Gastrocnemius medialis (tissue), 4 donors: ENCODE results near the gene MAP2K5. TPM values are rescaled to one million over a fixed set of nuclear protein-coding genes. Genes with fewer than 3 reads are reported as not detected.

Experiments
- ATAC-seq, 2 donors: fragments of 150-250 bp; one replicate each; pipeline ENCODE4 v1.9.1; 2016
- DNase-seq, 2 donors: peaks; one replicate each; pipeline ENCODE4 v3.0.0-alpha.2; 2019
- H3K27ac ChIP-seq, 4 donors: fragments of 200-600 bp; sonication (generic); 1 replicate in 1 of 4; 2 replicates in 3 of 4; pipeline ENCODE4 v1.5.1; 2016 to 2018; ENCODE audit warnings: mild to moderate bottlenecking in 2 of 4, moderate library complexity in 1 of 4
- H3K27me3 ChIP-seq, 3 donors: fragments of 200-600 bp; sonication (generic) in 2 of 3; 1 replicate in 1 of 3; 2 replicates in 2 of 3; pipeline versions ENCODE4 v1.5.1 to v1.6.0; 2016 to 2019; ENCODE audit warnings: mild to moderate bottlenecking in 1 of 3, moderate library complexity in 1 of 3
- H3K36me3 ChIP-seq, 2 donors: fragments of 200-600 bp; sonication (generic) in 1 of 2; one replicate each; pipeline ENCODE4 v1.5.1; 2017 to 2018
- H3K4me1 ChIP-seq, 2 donors: fragments of 200-600 bp; sonication (generic) in 1 of 2; one replicate each; pipeline ENCODE4 v1.5.1; 2016 to 2017; ENCODE audit warnings: mild to moderate bottlenecking in 2 of 2
- H3K4me3 ChIP-seq, 4 donors: fragments of 200-600 bp; sonication (generic) in 3 of 4; 1 replicate in 1 of 4; 2 replicates in 3 of 4; pipeline ENCODE4 v1.5.1; 2016 to 2019; ENCODE audit warnings: mild to moderate bottlenecking in 2 of 4
- H3K9me3 ChIP-seq, 3 donors: fragments of 200-600 bp; sonication (generic) in 2 of 3; 1 replicate in 1 of 3; 2 replicates in 2 of 3; pipeline ENCODE4 v1.5.1; 2016 to 2019
- POLR2A ChIP-seq, 2 donors: fragments of 450-650 bp; IDR thresholded peaks; one replicate each; pipeline ENCODE4 v1.6.1; 2017; ENCODE audit warnings: antibody characterized with exemption in 2 of 2, mild to moderate bottlenecking in 2 of 2, moderate library complexity in 2 of 2
- in situ Hi-C, 4 donors: fragments of 200-750 bp; cut with MboI; loops; one replicate each; pipeline versions ENCODE4 v1.15.0 to v1.8.0; 2017; ENCODE audit warnings: low sequenced_read_pairs in 4 of 4
- intact Hi-C: fragments of 100-400 bp; cut with DNase I; formaldehyde crosslinking; loops from one replicate; pipeline ENCODE4 v1.15.1; 2023; ENCODE audit warnings: low total_unique reads
- total RNA-seq, 4 donors: library from RNA; depleted of rRNA; stranded (reverse); fragments of >200 nt; gene quantifications; one replicate each; pipeline versions ENCODE4 v1.1.0 to v1.2.3, GENCODE V29; 2016
- TF ChIP-seq, protein P1 (sequence below), 5 experiments: fragments of 450-650 bp in 3 of 5; fragments of 200-600 bp in 2 of 5; sonication (generic) in 2 of 5; IDR thresholded peaks in 4 of 5; conservative IDR thresholded peaks in 1 of 5; 1 replicate in 4 of 5; 2 replicates in 1 of 5; pipeline ENCODE4 v1.5.1; 2016 to 2019; ENCODE audit warnings: antibody characterized with exemption in 5 of 5, mild to moderate bottlenecking in 3 of 5, moderate library complexity in 3 of 5

Gene MAP2K5
- total RNA-seq, 4 donors from 2014 or later = 5.9 to 6.8 (median 6.4) TPM

DNA sequence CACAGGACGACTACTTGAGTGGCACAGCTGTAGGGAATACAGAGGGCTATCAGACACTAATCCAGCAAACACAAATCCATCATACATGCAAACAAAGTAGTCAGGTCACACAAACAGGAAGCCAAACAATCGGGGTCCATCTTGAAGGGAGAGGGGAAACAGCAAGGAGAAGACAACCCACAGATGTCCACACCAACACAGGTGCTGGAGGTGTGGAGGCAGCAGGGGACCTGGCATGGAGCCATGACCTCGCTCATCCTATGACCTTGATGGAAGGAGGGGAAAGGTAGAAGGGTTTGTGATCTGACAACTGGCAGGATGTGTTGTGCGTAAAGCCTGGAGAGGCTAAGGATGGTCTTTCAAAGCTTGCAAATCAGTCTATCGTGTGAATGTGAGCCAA, 242.9 kb downstream of the MAP2K5 start:
- H3K4me1 ChIP-seq = no peaks in the 10 kb centered on the region
- H3K36me3 ChIP-seq = peaks cover 0 to 8% of the 10 kb centered on the region in 2 donors
- no peak for DNase-seq
- no peak overlapping the region for H3K4me3 ChIP-seq
- no peak overlapping the region for H3K27ac ChIP-seq
- in situ Hi-C loops = no loop called here
- no peak for ATAC-seq
- intact Hi-C loops = no loop called here
- H3K27me3 ChIP-seq = no peaks in the 10 kb centered on the region
- TF ChIP-seq, protein P1, sequence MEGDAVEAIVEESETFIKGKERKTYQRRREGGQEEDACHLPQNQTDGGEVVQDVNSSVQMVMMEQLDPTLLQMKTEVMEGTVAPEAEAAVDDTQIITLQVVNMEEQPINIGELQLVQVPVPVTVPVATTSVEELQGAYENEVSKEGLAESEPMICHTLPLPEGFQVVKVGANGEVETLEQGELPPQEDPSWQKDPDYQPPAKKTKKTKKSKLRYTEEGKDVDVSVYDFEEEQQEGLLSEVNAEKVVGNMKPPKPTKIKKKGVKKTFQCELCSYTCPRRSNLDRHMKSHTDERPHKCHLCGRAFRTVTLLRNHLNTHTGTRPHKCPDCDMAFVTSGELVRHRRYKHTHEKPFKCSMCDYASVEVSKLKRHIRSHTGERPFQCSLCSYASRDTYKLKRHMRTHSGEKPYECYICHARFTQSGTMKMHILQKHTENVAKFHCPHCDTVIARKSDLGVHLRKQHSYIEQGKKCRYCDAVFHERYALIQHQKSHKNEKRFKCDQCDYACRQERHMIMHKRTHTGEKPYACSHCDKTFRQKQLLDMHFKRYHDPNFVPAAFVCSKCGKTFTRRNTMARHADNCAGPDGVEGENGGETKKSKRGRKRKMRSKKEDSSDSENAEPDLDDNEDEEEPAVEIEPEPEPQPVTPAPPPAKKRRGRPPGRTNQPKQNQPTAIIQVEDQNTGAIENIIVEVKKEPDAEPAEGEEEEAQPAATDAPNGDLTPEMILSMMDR (IDR thresholded peaks at IDR 0.05 in 4 of 5, conservative IDR thresholded peaks at IDR 0.05 in 1 of 5) = no peak
- no peak for TF ChIP-seq POLR2A (IDR thresholded peaks at IDR 0.05)
- no peaks in the 10 kb centered on the region for H3K9me3 ChIP-seq

DNA sequence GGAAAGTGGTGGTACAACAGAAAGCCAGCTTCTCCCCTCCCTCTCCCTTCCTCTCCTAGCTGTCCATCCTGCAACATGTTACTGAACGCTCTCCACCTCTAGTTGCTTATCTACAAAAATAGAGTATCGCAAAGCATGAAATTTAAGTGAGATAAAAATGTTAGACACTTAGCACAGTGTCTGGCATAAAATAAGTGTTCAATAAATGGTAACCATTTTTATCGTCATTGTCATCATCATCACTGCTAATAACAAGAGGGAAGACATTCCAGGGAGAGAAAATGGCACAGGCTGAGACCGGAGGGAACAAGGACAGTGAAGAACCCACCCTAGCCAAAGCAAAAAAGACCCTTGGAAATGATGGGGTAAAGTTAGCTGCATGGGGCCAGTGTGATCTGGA, 244.1 kb downstream of the MAP2K5 start:
- no peaks in the 10 kb centered on the region for H3K9me3 ChIP-seq
- in situ Hi-C loops = no loop called here
- no peaks in the 10 kb centered on the region for H3K4me1 ChIP-seq

DNA sequence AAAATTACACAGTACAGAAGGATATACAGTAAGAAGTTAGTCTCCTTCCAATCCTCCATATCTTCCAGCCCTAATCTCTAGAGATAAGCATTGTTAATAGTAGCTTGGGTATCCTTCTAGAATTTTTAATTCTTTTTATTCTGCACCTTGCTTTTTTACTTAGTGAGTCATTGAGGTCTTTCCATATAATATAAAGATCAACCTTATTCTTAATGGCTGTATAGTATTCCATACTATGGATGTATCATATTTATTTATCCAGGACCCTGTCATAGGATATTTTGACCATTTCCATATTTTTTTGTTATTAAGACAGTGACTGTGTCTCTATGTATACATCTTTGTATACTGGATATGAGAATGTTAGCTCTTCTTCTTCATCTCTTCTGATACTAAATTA, 246.5 kb downstream of the MAP2K5 start:
- intact Hi-C loops = no loop called here
- Histone ChIP-seq H3K27ac (no peak overlapping the region), H3K36me3 (no peaks in the 10 kb centered on the region), H3K27me3 (no peaks in the 10 kb centered on the region), H3K4me1 (no peaks in the 10 kb centered on the region), H3K4me3 (no peak overlapping the region), H3K9me3 (no peaks in the 10 kb centered on the region)
- ATAC-seq (no peak), DNase-seq (no peak)
- TF ChIP-seq POLR2A (IDR thresholded peaks at IDR 0.05) = no peak
- TF ChIP-seq, protein P1 (IDR thresholded peaks at IDR 0.05 in 4 of 5, conservative IDR thresholded peaks at IDR 0.05 in 1 of 5) = no peak
- in situ Hi-C loops = no loop called here

More for the DNA sequence above, 244.1 kb downstream of the MAP2K5 start:
- Histone ChIP-seq H3K36me3 (peaks cover 0 to 8% of the 10 kb centered on the region in 2 donors), H3K4me3 (no peak overlapping the region), H3K27me3 (no peaks in the 10 kb centered on the region), H3K27ac (no peak overlapping the region)
- DNase-seq (no peak), ATAC-seq (no peak)
- intact Hi-C loops = no loop called here
- no peak for TF ChIP-seq POLR2A (IDR thresholded peaks at IDR 0.05)
- TF ChIP-seq, protein P1 (IDR thresholded peaks at IDR 0.05 in 4 of 5, conservative IDR thresholded peaks at IDR 0.05 in 1 of 5) = no peak

DNA sequence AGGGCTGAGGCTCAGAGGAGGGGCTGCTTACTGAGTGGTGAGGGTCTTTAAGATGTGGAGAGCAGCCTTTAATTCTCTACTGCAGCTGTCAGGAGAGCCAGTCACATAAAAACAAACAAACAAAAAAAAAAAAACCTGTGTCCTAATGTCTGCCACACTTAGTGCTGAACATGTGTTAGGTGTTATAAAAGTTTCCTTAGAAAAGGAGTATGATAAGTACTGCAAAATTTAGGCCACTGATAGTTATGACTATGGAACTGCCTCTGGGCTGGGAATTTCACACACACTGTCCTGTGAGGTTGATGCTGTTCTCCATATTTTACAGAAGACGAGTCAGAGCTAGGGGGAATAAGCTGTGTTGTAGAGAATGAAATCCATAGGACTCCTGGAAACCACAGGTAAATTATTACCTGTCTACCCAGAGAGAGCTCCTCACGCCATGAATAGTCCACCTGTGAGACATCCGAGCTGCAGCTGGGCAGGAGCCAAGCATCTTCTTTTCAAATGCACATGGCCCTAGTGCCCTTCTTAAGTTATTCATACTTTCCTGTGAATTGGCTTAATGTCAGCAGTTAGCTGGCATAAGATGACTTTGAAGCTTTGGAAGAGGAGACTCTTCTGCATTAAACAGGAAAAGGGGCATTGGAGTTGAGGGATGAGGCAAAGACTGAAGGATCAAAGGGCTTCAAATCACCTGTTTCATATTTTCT, 248.3 kb downstream of the MAP2K5 start:
- DNase-seq (no peak), ATAC-seq (no peak)
- H3K27ac ChIP-seq = no peak overlapping the region
- no peaks in the 10 kb centered on the region for H3K27me3 ChIP-seq
- no peak overlapping the region for H3K4me3 ChIP-seq
- in situ Hi-C loops = no loop called here
- no peak for TF ChIP-seq POLR2A (IDR thresholded peaks at IDR 0.05)
- TF ChIP-seq, protein P1 (IDR thresholded peaks at IDR 0.05 in 4 of 5, conservative IDR thresholded peaks at IDR 0.05 in 1 of 5) = no peak
- H3K36me3 ChIP-seq = no peaks in the 10 kb centered on the region
- no peaks in the 10 kb centered on the region for H3K4me1 ChIP-seq
- H3K9me3 ChIP-seq = no peaks in the 10 kb centered on the region
- intact Hi-C loops = no loop called here
